Suprapubic skin (tissue), 4 donors: ENCODE results near the gene TMIGD1. TPM values are rescaled to one million over a fixed set of nuclear protein-coding genes. Genes with fewer than 3 reads are reported as not detected.

ENCODE experiments used
- DNase-seq, 2 donors: peaks; one replicate each; pipeline ENCODE4 v3.0.0-alpha.2; 2019; ENCODE audit warnings: low spot score in 2 of 2
- H3K27ac ChIP-seq: fragments of 200-600 bp; sonication (generic); one replicate; pipeline ENCODE4 v1.5.1; 2019
- H3K27me3 ChIP-seq: fragments of 200-600 bp; sonication (generic); one replicate; pipeline ENCODE4 v1.5.1; 2019
- H3K36me3 ChIP-seq: fragments of 200-600 bp; sonication (generic); one replicate; pipeline ENCODE4 v1.5.1; 2019
- H3K4me1 ChIP-seq: fragments of 200-600 bp; sonication (generic); one replicate; pipeline ENCODE4 v1.5.1; 2019
- H3K4me3 ChIP-seq: fragments of 200-600 bp; sonication (generic); one replicate; pipeline ENCODE4 v1.5.1; 2019; ENCODE audit warnings: mild to moderate bottlenecking
- H3K9me3 ChIP-seq: fragments of 200-600 bp; sonication (generic); one replicate; pipeline ENCODE4 v1.5.1; 2019
- EP300 ChIP-seq: sonication (generic); formaldehyde crosslinking; IDR thresholded peaks from one replicate; pipeline ENCODE4 v1.6.1; 2017; ENCODE audit warnings: antibody characterized with exemption
- POLR2A ChIP-seq, 2 donors: fragments of 450-650 bp; IDR thresholded peaks; one replicate each; pipeline ENCODE4 v1.6.1; 2017; ENCODE audit warnings: antibody characterized with exemption in 2 of 2, mild to moderate bottlenecking in 2 of 2, moderate library complexity in 2 of 2
- POLR2AphosphoS5 ChIP-seq, 3 donors: sonication (generic); formaldehyde crosslinking; IDR thresholded peaks; one replicate each; pipeline ENCODE4 v1.6.1; 2017; ENCODE audit warnings: antibody characterized with exemption in 3 of 3
- WGBS: methylation state at CpG from one replicate; pipeline ENCODE4 v1.1.5; 2018; 5-methylcytosine and 5-hydroxymethylcytosine counted together
- total RNA-seq, 4 donors: library from RNA; depleted of rRNA; stranded (reverse); fragments of >200 nt; gene quantifications; one replicate each; pipeline ENCODE4 v1.1.0, GENCODE V29; 2016
- TF ChIP-seq, protein P1 (sequence below), 2 donors: fragments of 200-600 bp in 1 of 2; fragments of 450-650 bp in 1 of 2; sonication (generic) in 1 of 2; IDR thresholded peaks; one replicate each; pipeline ENCODE4 v1.5.1; 2016 to 2019; ENCODE audit warnings: antibody characterized with exemption in 2 of 2, mild to moderate bottlenecking in 1 of 2, moderate library complexity in 1 of 2

The TMIGD1 gene
- total RNA-seq, 4 donors from 2014 or later = 0.45 TPM; not detected in 3

DNA sequence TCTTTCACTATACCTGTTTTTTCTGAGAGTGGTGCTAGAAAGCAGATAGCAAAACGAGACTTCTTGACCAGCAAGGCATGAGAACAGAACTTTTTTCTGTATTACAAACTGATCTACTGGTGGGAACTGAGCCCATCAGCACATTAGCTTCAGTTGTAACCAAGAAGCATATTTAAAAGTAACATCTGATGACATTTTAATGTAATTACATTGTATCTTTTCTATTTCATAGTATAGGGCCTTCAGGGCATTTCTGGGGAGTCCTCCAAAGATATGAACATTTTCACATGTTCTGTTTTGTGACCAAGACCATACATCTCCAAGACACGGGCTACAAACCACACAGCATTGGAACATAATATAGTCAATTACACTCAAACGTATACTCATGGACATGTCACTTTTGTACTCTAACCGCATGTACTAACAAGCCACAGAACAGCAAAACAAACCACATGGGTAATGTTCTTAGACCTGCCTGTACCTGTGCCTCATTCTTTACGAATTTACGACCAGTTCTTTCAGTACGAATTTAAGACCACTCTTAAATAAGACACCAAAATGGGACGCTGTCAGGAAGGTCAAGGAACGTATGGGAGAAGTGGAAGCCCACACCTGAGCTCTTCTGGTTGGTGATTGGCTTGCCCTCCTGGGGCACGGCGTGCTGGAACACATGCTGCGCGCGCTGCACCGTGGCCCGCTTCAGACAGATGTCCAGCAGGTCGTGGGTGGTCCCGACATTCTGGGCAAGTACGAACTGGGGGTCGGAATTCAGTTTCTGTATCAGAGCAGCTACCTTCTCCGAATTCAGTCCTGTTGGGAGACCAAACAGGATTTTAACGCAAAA lies 42.9 kb downstream of the TMIGD1 start:
- Histone ChIP-seq H3K4me1 (peaks cover 22% of the 10 kb centered on the region), H3K36me3 (peaks cover 14% of the 10 kb centered on the region), H3K27ac (peak overlapping the region; percentile 61), H3K27me3 (no peaks in the 10 kb centered on the region), H3K9me3 (no peaks in the 10 kb centered on the region), H3K4me3 (peak overlapping the region; percentile 91)
- TF ChIP-seq POLR2AphosphoS5 (IDR thresholded peaks at IDR 0.05) (no peak), EP300 (no peak), POLR2A (IDR thresholded peaks at IDR 0.05) (no peak)
- TF ChIP-seq, protein P1, sequence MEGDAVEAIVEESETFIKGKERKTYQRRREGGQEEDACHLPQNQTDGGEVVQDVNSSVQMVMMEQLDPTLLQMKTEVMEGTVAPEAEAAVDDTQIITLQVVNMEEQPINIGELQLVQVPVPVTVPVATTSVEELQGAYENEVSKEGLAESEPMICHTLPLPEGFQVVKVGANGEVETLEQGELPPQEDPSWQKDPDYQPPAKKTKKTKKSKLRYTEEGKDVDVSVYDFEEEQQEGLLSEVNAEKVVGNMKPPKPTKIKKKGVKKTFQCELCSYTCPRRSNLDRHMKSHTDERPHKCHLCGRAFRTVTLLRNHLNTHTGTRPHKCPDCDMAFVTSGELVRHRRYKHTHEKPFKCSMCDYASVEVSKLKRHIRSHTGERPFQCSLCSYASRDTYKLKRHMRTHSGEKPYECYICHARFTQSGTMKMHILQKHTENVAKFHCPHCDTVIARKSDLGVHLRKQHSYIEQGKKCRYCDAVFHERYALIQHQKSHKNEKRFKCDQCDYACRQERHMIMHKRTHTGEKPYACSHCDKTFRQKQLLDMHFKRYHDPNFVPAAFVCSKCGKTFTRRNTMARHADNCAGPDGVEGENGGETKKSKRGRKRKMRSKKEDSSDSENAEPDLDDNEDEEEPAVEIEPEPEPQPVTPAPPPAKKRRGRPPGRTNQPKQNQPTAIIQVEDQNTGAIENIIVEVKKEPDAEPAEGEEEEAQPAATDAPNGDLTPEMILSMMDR (IDR thresholded peaks at IDR 0.05) = no peak
- DNase-seq = peak in 1 of 2 donors; percentile 68
- 2% methylated on average over 22 of the region's 22 CpGs for WGBS

DNA sequence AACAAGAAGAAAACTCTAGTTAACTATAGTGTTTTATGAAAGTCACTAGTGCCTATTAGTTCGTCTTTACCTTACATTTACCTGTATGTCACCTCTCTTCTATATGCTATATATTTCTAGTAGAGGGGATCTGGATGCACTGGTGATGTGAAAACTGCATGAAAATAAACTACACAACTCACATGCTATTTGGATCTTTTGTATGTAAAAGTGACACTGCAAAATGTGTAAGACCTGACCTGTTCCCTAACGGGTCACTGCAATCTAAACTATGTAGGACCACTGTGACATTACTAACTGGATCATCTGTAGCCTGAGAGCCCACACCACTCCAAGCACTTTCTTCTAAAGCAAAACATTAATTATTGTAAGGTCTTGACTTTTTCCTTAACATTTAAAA lies 43.8 kb downstream of the TMIGD1 start:
- TF ChIP-seq, protein P1 (IDR thresholded peaks at IDR 0.05) = no peak
- TF ChIP-seq POLR2AphosphoS5 (IDR thresholded peaks at IDR 0.05) = no peak
- TF ChIP-seq EP300 = no peak
- TF ChIP-seq POLR2A (IDR thresholded peaks at IDR 0.05) = no peak
- Histone ChIP-seq H3K9me3 (no peaks in the 10 kb centered on the region), H3K27ac (no peak overlapping the region), H3K27me3 (no peaks in the 10 kb centered on the region), H3K4me1 (peaks cover 22% of the 10 kb centered on the region), H3K36me3 (peaks cover 22% of the 10 kb centered on the region), H3K4me3 (peak overlapping the region; percentile 91)
- DNase-seq = no peak
- WGBS = 75% methylated on average over 2 of the region's 2 CpGs

DNA sequence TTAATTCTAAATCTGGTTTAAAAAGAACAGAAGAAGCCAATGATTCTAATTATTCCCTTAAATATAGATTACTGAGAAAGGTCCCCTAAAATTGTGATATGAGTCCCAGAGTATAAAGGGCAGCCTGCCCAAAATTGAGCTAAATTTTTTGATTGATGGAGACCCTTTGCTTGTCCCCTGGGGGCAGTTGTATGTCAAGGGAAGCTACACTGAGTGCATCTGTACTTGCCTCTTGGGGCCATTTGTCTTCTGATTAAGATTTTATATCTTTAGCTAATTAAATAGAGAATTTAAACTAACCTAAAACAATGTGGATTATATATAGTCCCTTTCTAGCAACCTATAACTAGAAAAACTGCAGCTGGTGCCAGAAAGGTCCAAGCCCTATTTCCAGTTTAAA lies 54.7 kb downstream of the TMIGD1 start:
- Histone ChIP-seq H3K36me3 (peaks cover 73% of the 10 kb centered on the region), H3K4me3 (no peak overlapping the region), H3K4me1 (no peaks in the 10 kb centered on the region), H3K27me3 (no peaks in the 10 kb centered on the region), H3K9me3 (no peaks in the 10 kb centered on the region), H3K27ac (no peak overlapping the region)
- no peak for DNase-seq
- TF ChIP-seq, protein P1 (IDR thresholded peaks at IDR 0.05) = no peak
- TF ChIP-seq POLR2A (IDR thresholded peaks at IDR 0.05) = no peak
- no peak for TF ChIP-seq POLR2AphosphoS5 (IDR thresholded peaks at IDR 0.05)
- no peak for TF ChIP-seq EP300

DNA sequence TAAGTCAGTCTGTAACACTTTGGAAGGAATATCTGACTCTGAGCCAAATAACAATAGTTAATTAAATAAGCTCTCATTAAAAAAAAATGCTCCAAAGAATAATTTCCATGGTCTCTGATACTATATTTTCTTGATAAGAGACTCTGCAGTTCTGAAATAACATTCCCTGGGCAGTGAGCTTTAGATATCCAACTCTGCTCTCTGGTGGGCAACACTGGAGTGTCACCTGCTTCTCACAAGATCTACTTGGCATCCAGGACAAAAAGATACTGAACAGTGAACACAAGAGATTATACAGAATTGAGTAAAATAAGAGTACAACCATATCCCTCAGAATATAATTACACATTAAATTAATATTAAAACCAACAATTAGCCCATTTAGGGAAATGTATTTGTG lies 55.8 kb downstream of the TMIGD1 start:
- H3K36me3 ChIP-seq = peaks cover 73% of the 10 kb centered on the region

DNA sequence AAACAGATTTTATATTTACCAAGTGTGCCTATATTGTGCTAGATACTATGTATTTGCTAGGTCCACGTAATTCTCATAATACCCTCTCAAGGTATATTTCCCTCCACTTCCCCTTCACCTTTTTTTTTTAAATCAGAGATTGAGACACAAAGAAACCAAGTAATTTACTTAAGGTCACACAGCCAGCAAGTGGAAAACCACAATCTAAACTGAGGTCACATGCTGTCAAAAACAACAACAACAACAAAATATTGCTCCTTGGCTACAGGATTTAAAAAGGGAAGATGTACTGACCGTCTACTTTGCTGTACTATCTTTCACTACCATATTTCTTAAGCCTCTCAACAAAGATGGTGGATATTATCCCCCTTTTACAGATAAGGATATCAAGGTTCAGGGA lies 57.9 kb downstream of the TMIGD1 start:
- no peak for DNase-seq
- H3K27ac ChIP-seq = no peak overlapping the region
- no peaks in the 10 kb centered on the region for H3K9me3 ChIP-seq
- H3K4me1 ChIP-seq = no peaks in the 10 kb centered on the region
- peaks cover 78% of the 10 kb centered on the region for H3K36me3 ChIP-seq
- no peak overlapping the region for H3K4me3 ChIP-seq
- WGBS = 86% methylated on average over 2 of the region's 2 CpGs
- H3K27me3 ChIP-seq = no peaks in the 10 kb centered on the region
- no peak for TF ChIP-seq POLR2AphosphoS5 (IDR thresholded peaks at IDR 0.05)
- TF ChIP-seq, protein P1 (IDR thresholded peaks at IDR 0.05) = no peak
- no peak for TF ChIP-seq EP300
- no peak for TF ChIP-seq POLR2A (IDR thresholded peaks at IDR 0.05)

More for the DNA sequence above, 55.8 kb downstream of the TMIGD1 start:
- DNase-seq = no peak
- Histone ChIP-seq H3K27ac (no peak overlapping the region), H3K9me3 (no peaks in the 10 kb centered on the region), H3K4me1 (no peaks in the 10 kb centered on the region), H3K27me3 (no peaks in the 10 kb centered on the region), H3K4me3 (no peak overlapping the region)
- TF ChIP-seq POLR2AphosphoS5 (IDR thresholded peaks at IDR 0.05) = no peak
- TF ChIP-seq, protein P1 (IDR thresholded peaks at IDR 0.05) = peak in 1 of 2 donors; percentile 38
